ENCODE measurements around the gene LYPD6. TPM values are rescaled to one million over a fixed set of nuclear protein-coding genes. Genes with fewer than 3 reads are reported as not detected.

Gene LYPD6
- total RNA-seq, 4 donors from 2014 or later: 0.83 to 1.4 (median 1.1) TPM

GRCh38 chr2:149370061-149370775 lies 39.8 kb downstream of the LYPD6 start:
- H3K9me3 ChIP-seq: no peaks in the 10 kb centered on the region
- peak; percentile 89 for DNase-seq (ENCODE audit: extremely low spot score)
- H3K4me1 ChIP-seq: peaks cover 0 to 9% (median 9%) of the 10 kb centered on the region in 4 donors
- intact Hi-C loops (cut with DNase I): no loop called here
- no peak for TF ChIP-seq POLR2A (IDR thresholded peaks at IDR 0.05; ENCODE audit: low read depth)
- TF ChIP-seq POLR2AphosphoS5 (IDR thresholded peaks at IDR 0.05): no peak
- TF ChIP-seq CTCF (IDR thresholded peaks at IDR 0.05): no peak
- no peak for TF ChIP-seq EP300 (IDR thresholded peaks at IDR 0.05)
- no peaks in the 10 kb centered on the region for H3K27me3 ChIP-seq
- WGBS: 100% methylated on average over 5 of the region's 5 CpGs
- no peaks in the 10 kb centered on the region for H3K36me3 ChIP-seq
- H3K4me3 ChIP-seq: no peak overlapping the region
- H3K27ac ChIP-seq (replicated peaks in 1 of 4): no peak overlapping the region

- no peaks in the 10 kb centered on the region for H3K36me3 ChIP-seq
- no peak overlapping the region for H3K27ac ChIP-seq (replicated peaks in 1 of 4)
- WGBS: 91% methylated on average over 6 of the region's 6 CpGs
- H3K4me3 ChIP-seq: no peak overlapping the region
- peaks cover 0 to 7% (median 3%) of the 10 kb centered on the region in 4 donors for H3K4me1 ChIP-seq
- intact Hi-C loops (cut with DNase I): no loop called here
- H3K27me3 ChIP-seq: no peaks in the 10 kb centered on the region
- no peaks in the 10 kb centered on the region for H3K9me3 ChIP-seq
- no peak for TF ChIP-seq POLR2A (IDR thresholded peaks at IDR 0.05; ENCODE audit: low read depth)
- TF ChIP-seq CTCF (IDR thresholded peaks at IDR 0.05): no peak
- TF ChIP-seq EP300 (IDR thresholded peaks at IDR 0.05): no peak
- no peak for TF ChIP-seq POLR2AphosphoS5 (IDR thresholded peaks at IDR 0.05)
- peak; percentile 55 for DNase-seq (ENCODE audit: extremely low spot score)
These were observed 41.1 kb downstream of the LYPD6 start for GRCh38 chr2:149371476-149371875.

- DNase-seq (ENCODE audit: extremely low spot score): no peak
- Histone ChIP-seq H3K4me3 (no peak overlapping the region), H3K27me3 (no peaks in the 10 kb centered on the region), H3K36me3 (no peaks in the 10 kb centered on the region), H3K27ac (replicated peaks in 1 of 4) (no peak overlapping the region), H3K4me1 (peaks cover 0 to 6% (median 0%) of the 10 kb centered on the region in 4 donors), H3K9me3 (no peaks in the 10 kb centered on the region)
- WGBS: 68% methylated on average over 8 of the region's 8 CpGs
- TF ChIP-seq POLR2AphosphoS5 (IDR thresholded peaks at IDR 0.05) (no peak), POLR2A (IDR thresholded peaks at IDR 0.05; ENCODE audit: low read depth) (no peak), CTCF (IDR thresholded peaks at IDR 0.05) (no peak), EP300 (IDR thresholded peaks at IDR 0.05) (no peak)
- intact Hi-C loops (cut with DNase I): no loop called here
These were observed 45.5 kb downstream of the LYPD6 start for GRCh38 chr2:149375801-149376361.

- no peak overlapping the region for H3K27ac ChIP-seq (replicated peaks in 1 of 4)
- H3K4me3 ChIP-seq: no peak overlapping the region
- H3K4me1 ChIP-seq: peaks cover 0 to 6% (median 0%) of the 10 kb centered on the region in 4 donors
- intact Hi-C loops (cut with DNase I): no loop called here
- H3K27me3 ChIP-seq: no peaks in the 10 kb centered on the region
- 96% methylated on average over 4 of the region's 4 CpGs for WGBS
- H3K9me3 ChIP-seq: no peaks in the 10 kb centered on the region
- DNase-seq (ENCODE audit: extremely low spot score): no peak
- no peaks in the 10 kb centered on the region for H3K36me3 ChIP-seq
- TF ChIP-seq POLR2AphosphoS5 (IDR thresholded peaks at IDR 0.05): no peak
- no peak for TF ChIP-seq POLR2A (IDR thresholded peaks at IDR 0.05; ENCODE audit: low read depth)
- no peak for TF ChIP-seq EP300 (IDR thresholded peaks at IDR 0.05)
- no peak for TF ChIP-seq CTCF (IDR thresholded peaks at IDR 0.05)
These were observed 49.8 kb downstream of the LYPD6 start for GRCh38 chr2:149380205-149380604.

Data from esophagus muscularis mucosa (tissue), 4 donors.